Smooth muscle cell of bladder (primary cell): ENCODE measurements around the gene FPR2. TPM values are rescaled to one million over a fixed set of nuclear protein-coding genes. Genes with fewer than 3 reads are reported as not detected.

Source experiments
- total RNA-seq: library from RNA; depleted of rRNA; stranded (reverse); fragments of >200 nt; gene quantifications from 2 replicates; pipeline ENCODE4 v1.2.3, GENCODE V29; 2014

FPR2 gene
- total RNA-seq: not detected in 2 replicates

GRCh38 chr19:51760697-51761356 is at the start of gene FPR2:
Gene FPR2 (plus strand): TSS chr19:51761180. CDS start chr19:51768659, 7,479 bp downstream.

GRCh38 chr19:51751655-51752054 is 9.3 kb upstream of the FPR2 start, which contains the start of gene FPR1:
Gene FPR1 (minus strand): TSS chr19:51751878. CDS start chr19:51746994, 4,884 bp downstream.

GRCh38 chr19:51794885-51795490 is 34.0 kb downstream of the FPR2 start, which contains the start of gene FPR3:
Gene FPR3 (plus strand): TSS chr19:51795157. CDS start chr19:51823749, 28,592 bp downstream.

Other genes with a start within 250 kb of the FPR2 start
- gene SIGLEC6, start 229.5 kb upstream of the FPR2 start, total RNA-seq: not detected in 2 replicates
- gene ZNF175, start 189.9 kb upstream of the FPR2 start, total RNA-seq: 2.7 and 4.4 TPM in 2 replicates
- gene SIGLEC5, start 130.8 kb upstream of the FPR2 start, total RNA-seq: not detected in 2 replicates
- not detected in 2 replicates for gene SIGLEC14, start 114.4 kb upstream of the FPR2 start, total RNA-seq
- gene SPACA6, start 67.8 kb upstream of the FPR2 start, total RNA-seq: 4.7 and 6.5 TPM in 2 replicates
- 0.43 and 1.1 TPM in 2 replicates for gene HAS1, start 37.2 kb upstream of the FPR2 start, total RNA-seq
- 0.09 and 0.14 TPM in 2 replicates for gene FPR1, start 9.3 kb upstream of the FPR2 start, total RNA-seq
- under 0.01 TPM in 2 replicates for gene FPR3, start 34.0 kb downstream of the FPR2 start, total RNA-seq
- 5.3 and 10.3 TPM in 2 replicates for gene ZNF577, start 126.8 kb downstream of the FPR2 start, total RNA-seq
- gene ZNF649, start 143.8 kb downstream of the FPR2 start, total RNA-seq: 4.4 and 5.3 TPM in 2 replicates
- gene ZNF613, start 166.3 kb downstream of the FPR2 start, total RNA-seq: 6.9 and 7.0 TPM in 2 replicates
- 10.2 and 11.8 TPM in 2 replicates for gene ZNF350, start 225.7 kb downstream of the FPR2 start, total RNA-seq
- 10.8 and 11.7 TPM in 2 replicates for gene ZNF615, start 247.0 kb downstream of the FPR2 start, total RNA-seq